Epithelial cell of proximal tubule (primary cell): ENCODE results near the gene P2RX3. TPM values are rescaled to one million over a fixed set of nuclear protein-coding genes. Genes with fewer than 3 reads are reported as not detected.
A peak's percentile ranks its signal among the peaks of the same experiment; 100 is the strongest.

ENCODE experiments used
- DNase-seq: peaks from one replicate; pipeline ENCODE4 v3.0.0-alpha.2; 2011; ENCODE audit warnings: low read depth
- H3K4me3 ChIP-seq: 2 replicates; pipeline ENCODE4 v1.5.1; 2011; ENCODE audit warnings: low read depth, mild to moderate bottlenecking, low read length
- CTCF ChIP-seq: conservative IDR thresholded peaks from 2 replicates; pipeline ENCODE4 v1.5.1; 2012; ENCODE audit warnings: low read depth, mild to moderate bottlenecking, low read length
- total RNA-seq: library from RNA; depleted of rRNA; stranded (reverse); fragments of >200 nt; gene quantifications from 2 replicates; pipeline ENCODE4 v1.2.3, GENCODE V29; 2015

P2RX3 gene
- total RNA-seq, 1 donor from 2014 or later = not detected

- H3K4me3 ChIP-seq = no peak overlapping the region
- DNase-seq = peak; percentile 59
- TF ChIP-seq CTCF = no peak
Observed at GRCh38 chr11:57410287-57410686, 72.1 kb downstream of the P2RX3 start.

- H3K4me3 ChIP-seq = no peak overlapping the region
- DNase-seq = no peak
- TF ChIP-seq CTCF = no peak
Observed at GRCh38 chr11:57413681-57414080, 75.5 kb downstream of the P2RX3 start.

- H3K4me3 ChIP-seq = no peak overlapping the region
- DNase-seq = no peak
- no peak for TF ChIP-seq CTCF
Observed at GRCh38 chr11:57414612-57415212, 76.6 kb downstream of the P2RX3 start.

- DNase-seq = no peak
- TF ChIP-seq CTCF = no peak
- H3K4me3 ChIP-seq = no peak overlapping the region
Observed at GRCh38 chr11:57416436-57416835, 78.3 kb downstream of the P2RX3 start.

- no peak overlapping the region for H3K4me3 ChIP-seq
- DNase-seq = no peak
- no peak for TF ChIP-seq CTCF
Observed at GRCh38 chr11:57417056-57417455, 78.9 kb downstream of the P2RX3 start.

GRCh38 chr11:57418131-57418530 lies 80.0 kb downstream of the P2RX3 start:
- no peak for TF ChIP-seq CTCF
- H3K4me3 ChIP-seq = no peak overlapping the region
- no peak for DNase-seq

- DNase-seq = no peak
- no peak overlapping the region for H3K4me3 ChIP-seq
- TF ChIP-seq CTCF = no peak
Observed at GRCh38 chr11:57419146-57419545, 81.0 kb downstream of the P2RX3 start.
